OCI-LY1 (cell line): Measurements from ENCODE around the gene ASCL5.

Source experiments
- CTCF ChIP-seq: fragments of 200-600 bp; sonication (generic), shearing (Covaris generic); IDR thresholded peaks from 2 replicates; pipeline ENCODE4 v1.5.1; 2017; ENCODE audit warnings: mild to moderate bottlenecking, antibody characterized with exemption, low read length, moderate library complexity, mixed read lengths
- EZH2 ChIP-seq: fragments of 200-600 bp; sonication (generic), shearing (Covaris generic); IDR thresholded peaks from 2 replicates; pipeline ENCODE4 v1.8.0; 2017; ENCODE audit warnings: borderline replicate concordance, mixed run types, mild to moderate bottlenecking, antibody characterized with exemption, low read length, moderate library complexity, mixed read lengths

- TF ChIP-seq EZH2 (no peak), CTCF (no peak)
Measured at GRCh38 chr1:201142849-201143725, 16.1 kb upstream of the ASCL5 start.
